OCI-LY1 (cell line): Measurements from ENCODE around the gene VTI1A.

ENCODE experiments used
- H2AFZ ChIP-seq: fragments of 200-600 bp; sonication (generic), shearing (Covaris generic); 2 replicates; pipeline ENCODE4 v1.6.0; 2014; ENCODE audit warnings: antibody characterized with exemption, mild to moderate bottlenecking, low read length
- H3F3A ChIP-seq: fragments of 200-600 bp; sonication (generic), shearing (Covaris generic); 2 replicates; pipeline ENCODE4 v1.6.0; 2014; ENCODE audit warnings: mild to moderate bottlenecking, antibody characterized with exemption, low read length, moderate library complexity; ENCODE audit not compliant: insufficient read depth
- H3K27ac ChIP-seq: fragments of 200-600 bp; sonication (generic); 2 replicates; pipeline ENCODE4 v1.5.1; 2014; ENCODE audit warnings: low read length, mixed run types, mild to moderate bottlenecking, low read depth; ENCODE audit not compliant: poor library complexity, severe bottlenecking
- H3K27me3 ChIP-seq: fragments of 200-600 bp; sonication (generic); 2 replicates; pipeline ENCODE4 v1.6.0; 2014; ENCODE audit warnings: antibody characterized with exemption, mild to moderate bottlenecking, low read length, moderate library complexity; ENCODE audit not compliant: insufficient read depth
- H3K36me3 ChIP-seq: fragments of 200-600 bp; sonication (generic); 2 replicates; pipeline ENCODE4 v1.6.1; 2014; ENCODE audit warnings: mild to moderate bottlenecking, antibody characterized with exemption, low read length, moderate library complexity, mixed read lengths; ENCODE audit not compliant: insufficient read depth
- H3K4me1 ChIP-seq: fragments of 200-600 bp; sonication (generic); 2 replicates; pipeline ENCODE4 v1.5.1; 2014; ENCODE audit warnings: mild to moderate bottlenecking, low read length, moderate library complexity; ENCODE audit not compliant: insufficient read depth, severe bottlenecking
- H3K4me2 ChIP-seq: fragments of 200-600 bp; sonication (generic), shearing (Covaris generic); 2 replicates; pipeline ENCODE4 v1.6.1; 2014; ENCODE audit warnings: low read length
- H3K4me3 ChIP-seq: fragments of 200-600 bp; sonication (generic); 2 replicates; pipeline ENCODE4 v1.5.1; 2014; ENCODE audit warnings: low read length, low read depth, mild to moderate bottlenecking, mixed read lengths; ENCODE audit not compliant: poor library complexity, severe bottlenecking
- H3K79me2 ChIP-seq: fragments of 200-600 bp; shearing (Covaris generic); 2 replicates; pipeline ENCODE4 v1.6.1; 2016; ENCODE audit warnings: mixed run types, low read length, mixed read lengths; ENCODE audit not compliant: insufficient read depth
- H3K9ac ChIP-seq: fragments of 200-600 bp; sonication (generic), shearing (Covaris generic); 2 replicates; pipeline ENCODE4 v1.6.1; 2014; ENCODE audit warnings: mild to moderate bottlenecking, low read length, mixed read lengths
- H3K9me2 ChIP-seq: fragments of 200-600 bp; sonication (generic), shearing (Covaris generic); 2 replicates; pipeline ENCODE4 v1.6.1; 2014; ENCODE audit warnings: low read depth, mild to moderate bottlenecking, low read length, mixed read lengths
- H3K9me3 ChIP-seq: fragments of 200-600 bp; shearing (Covaris generic); 2 replicates; pipeline ENCODE4 v1.6.1; 2014; ENCODE audit warnings: low read length, mixed read lengths
- H4K20me1 ChIP-seq: fragments of 200-600 bp; sonication (generic), shearing (Covaris generic); 2 replicates; pipeline ENCODE4 v1.6.0; 2016; ENCODE audit warnings: mild to moderate bottlenecking, low read length; ENCODE audit not compliant: insufficient read depth
- EZH2 ChIP-seq: fragments of 200-600 bp; sonication (generic), shearing (Covaris generic); IDR thresholded peaks from 2 replicates; pipeline ENCODE4 v1.8.0; 2017; ENCODE audit warnings: borderline replicate concordance, mixed run types, mild to moderate bottlenecking, antibody characterized with exemption, low read length, moderate library complexity, mixed read lengths
- TF ChIP-seq, protein P1 (sequence below): fragments of 200-600 bp; sonication (generic), shearing (Covaris generic); IDR thresholded peaks from 2 replicates; pipeline ENCODE4 v1.5.1; 2017; ENCODE audit warnings: mild to moderate bottlenecking, antibody characterized with exemption, low read length, moderate library complexity, mixed read lengths

The VTI1A gene

DNA sequence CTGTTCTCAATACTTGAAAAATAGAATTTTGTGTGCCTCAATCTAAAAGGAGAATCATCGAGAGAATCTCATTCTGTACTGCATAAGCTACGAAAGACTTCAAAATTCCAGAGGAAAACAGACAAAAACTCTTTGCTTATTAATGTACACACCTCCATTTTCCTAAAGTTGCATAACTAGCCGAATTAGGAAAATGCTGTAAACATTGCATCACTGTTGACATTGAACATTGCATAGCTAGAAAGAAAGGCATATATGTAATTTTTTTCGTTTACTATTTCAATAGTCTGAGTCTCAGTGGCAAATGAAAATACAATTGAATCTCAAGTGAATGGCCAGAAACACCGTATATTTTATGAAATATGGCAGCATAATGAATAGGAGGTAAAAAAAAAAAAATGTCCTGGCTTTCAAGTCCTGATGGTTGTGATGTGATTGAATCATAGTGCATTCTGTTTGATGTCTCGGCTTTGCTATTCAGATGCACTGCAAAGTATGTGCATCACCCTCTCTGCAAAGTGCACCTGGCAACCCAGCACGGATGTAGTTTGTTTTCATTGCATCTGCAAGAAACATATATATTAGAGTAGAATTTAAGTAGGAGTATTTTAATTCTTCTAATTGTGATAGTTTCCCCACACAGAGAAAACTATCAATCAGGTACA is 196.7 kb downstream of the VTI1A start:
- Histone ChIP-seq H3K9me3 (no peaks in the 10 kb centered on the region), H3K9me2 (no peaks in the 10 kb centered on the region), H4K20me1 (no peaks in the 10 kb centered on the region), H3K27me3 (no peaks in the 10 kb centered on the region), H3K9ac (no peak overlapping the region), H3K4me1 (no peaks in the 10 kb centered on the region), H3K36me3 (no peaks in the 10 kb centered on the region), H3K79me2 (no peaks in the 10 kb centered on the region), H3K4me3 (no peak overlapping the region), H2AFZ (no peak overlapping the region), H3K27ac (no peak overlapping the region), H3F3A (no peaks in the 10 kb centered on the region), H3K4me2 (no peak overlapping the region)
- TF ChIP-seq, protein P1, sequence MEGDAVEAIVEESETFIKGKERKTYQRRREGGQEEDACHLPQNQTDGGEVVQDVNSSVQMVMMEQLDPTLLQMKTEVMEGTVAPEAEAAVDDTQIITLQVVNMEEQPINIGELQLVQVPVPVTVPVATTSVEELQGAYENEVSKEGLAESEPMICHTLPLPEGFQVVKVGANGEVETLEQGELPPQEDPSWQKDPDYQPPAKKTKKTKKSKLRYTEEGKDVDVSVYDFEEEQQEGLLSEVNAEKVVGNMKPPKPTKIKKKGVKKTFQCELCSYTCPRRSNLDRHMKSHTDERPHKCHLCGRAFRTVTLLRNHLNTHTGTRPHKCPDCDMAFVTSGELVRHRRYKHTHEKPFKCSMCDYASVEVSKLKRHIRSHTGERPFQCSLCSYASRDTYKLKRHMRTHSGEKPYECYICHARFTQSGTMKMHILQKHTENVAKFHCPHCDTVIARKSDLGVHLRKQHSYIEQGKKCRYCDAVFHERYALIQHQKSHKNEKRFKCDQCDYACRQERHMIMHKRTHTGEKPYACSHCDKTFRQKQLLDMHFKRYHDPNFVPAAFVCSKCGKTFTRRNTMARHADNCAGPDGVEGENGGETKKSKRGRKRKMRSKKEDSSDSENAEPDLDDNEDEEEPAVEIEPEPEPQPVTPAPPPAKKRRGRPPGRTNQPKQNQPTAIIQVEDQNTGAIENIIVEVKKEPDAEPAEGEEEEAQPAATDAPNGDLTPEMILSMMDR: no peak
- no peak for TF ChIP-seq EZH2

DNA sequence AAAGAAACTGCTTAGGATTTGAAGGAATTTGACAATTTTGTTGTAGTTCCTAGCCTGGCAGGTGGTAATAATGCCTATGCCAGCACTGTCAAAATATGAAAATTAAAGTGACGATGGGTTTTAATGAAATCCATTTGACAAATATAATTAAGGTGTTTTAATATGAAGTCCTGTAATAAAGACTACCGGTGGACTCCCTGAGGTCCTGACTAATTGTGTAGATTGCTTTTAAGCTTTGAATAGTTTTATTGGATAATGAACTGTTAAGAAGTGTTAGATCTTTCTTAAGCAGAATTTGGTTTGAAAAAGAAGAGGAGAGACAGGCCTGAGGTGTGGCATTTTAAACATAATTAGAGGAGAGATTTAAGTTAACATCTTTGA is 197.2 kb downstream of the VTI1A start:
- no peaks in the 10 kb centered on the region for H3K9me2 ChIP-seq
- no peaks in the 10 kb centered on the region for H3F3A ChIP-seq
- H3K4me3 ChIP-seq: no peak overlapping the region
- H3K9ac ChIP-seq: no peak overlapping the region
- H3K4me1 ChIP-seq: no peaks in the 10 kb centered on the region
- no peak overlapping the region for H2AFZ ChIP-seq
- TF ChIP-seq, protein P1: no peak
- TF ChIP-seq EZH2: no peak
- no peaks in the 10 kb centered on the region for H3K36me3 ChIP-seq
- no peak overlapping the region for H3K4me2 ChIP-seq
- H3K9me3 ChIP-seq: no peaks in the 10 kb centered on the region
- H4K20me1 ChIP-seq: no peaks in the 10 kb centered on the region
- no peaks in the 10 kb centered on the region for H3K27me3 ChIP-seq
- no peaks in the 10 kb centered on the region for H3K79me2 ChIP-seq
- no peak overlapping the region for H3K27ac ChIP-seq

DNA sequence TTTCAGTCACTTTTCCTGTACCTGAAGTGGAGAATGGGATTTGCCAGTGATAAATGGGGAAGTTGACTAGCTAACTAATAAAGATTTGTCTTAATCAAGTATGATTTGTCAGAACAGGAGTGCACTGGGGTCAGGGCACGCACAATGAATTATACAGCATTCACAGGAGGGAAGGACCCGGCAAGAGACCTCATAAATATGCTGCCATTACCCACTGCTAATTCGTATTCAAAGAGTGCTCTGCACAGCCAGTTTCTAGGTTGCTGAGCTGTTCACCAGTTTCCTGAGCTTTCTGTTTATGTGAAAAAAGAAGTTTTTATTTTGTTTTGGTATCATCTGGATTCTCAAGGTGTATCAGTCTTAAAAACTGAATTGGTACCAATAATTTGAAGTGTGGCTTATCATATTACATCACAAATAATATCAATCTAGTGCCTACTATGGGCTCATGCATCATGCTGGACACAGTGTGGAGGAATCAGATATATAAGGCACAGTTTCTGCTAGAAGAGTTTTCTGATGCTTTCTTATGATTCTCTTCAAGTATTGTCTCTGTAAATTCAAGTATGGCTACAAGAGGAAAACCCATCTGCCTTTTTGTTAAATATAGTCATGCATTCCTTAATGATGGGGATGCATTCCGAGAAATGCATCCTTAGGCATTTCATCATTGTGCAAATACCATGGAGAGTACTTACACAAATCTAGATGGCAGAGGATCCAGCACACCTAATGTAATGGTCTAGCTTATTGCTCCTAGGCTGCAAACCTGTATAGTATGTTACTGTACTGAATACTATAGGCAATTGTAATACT is 202.2 kb downstream of the VTI1A start:
- no peak overlapping the region for H3K4me3 ChIP-seq
- no peak for TF ChIP-seq EZH2
- TF ChIP-seq, protein P1: no peak
- H3K27me3 ChIP-seq: no peaks in the 10 kb centered on the region
- no peak overlapping the region for H3K9ac ChIP-seq
- H3K9me2 ChIP-seq: no peaks in the 10 kb centered on the region
- no peaks in the 10 kb centered on the region for H3K36me3 ChIP-seq
- H2AFZ ChIP-seq: no peak overlapping the region
- no peaks in the 10 kb centered on the region for H3K4me1 ChIP-seq
- H4K20me1 ChIP-seq: no peaks in the 10 kb centered on the region
- no peak overlapping the region for H3K27ac ChIP-seq
- no peaks in the 10 kb centered on the region for H3K9me3 ChIP-seq
- no peaks in the 10 kb centered on the region for H3F3A ChIP-seq
- H3K4me2 ChIP-seq: no peak overlapping the region
- no peaks in the 10 kb centered on the region for H3K79me2 ChIP-seq
